GM23248 (cell line): ENCODE data around the gene SMPDL3B. TPM values are rescaled to one million over a fixed set of nuclear protein-coding genes. Genes with fewer than 3 reads are reported as not detected.

Experiments used
- DNase-seq: peaks from one replicate; pipeline ENCODE4 v3.0.0-alpha.2; 2015
- H2AFZ ChIP-seq: fragments of 200-600 bp; sonication (generic); 2 replicates; pipeline ENCODE4 v1.6.1; 2016; ENCODE audit warnings: antibody characterized with exemption
- H3F3A ChIP-seq: fragments of 200-600 bp; sonication (generic); 2 replicates; pipeline ENCODE4 v1.6.1; 2016; ENCODE audit warnings: mild to moderate bottlenecking, antibody characterized with exemption, mixed run types; ENCODE audit not compliant: insufficient read depth
- H3K27ac ChIP-seq: fragments of 200-600 bp; sonication (generic); 2 replicates; pipeline ENCODE4 v1.5.1; 2016; ENCODE audit warnings: mild to moderate bottlenecking
- H3K27me3 ChIP-seq: fragments of 200-600 bp; sonication (generic); replicated peaks from 2 replicates; pipeline ENCODE4 v1.6.1; 2016; ENCODE audit warnings: mild to moderate bottlenecking; ENCODE audit not compliant: insufficient read depth
- H3K36me3 ChIP-seq: fragments of 200-600 bp; sonication (generic); 2 replicates; pipeline ENCODE4 v1.6.1; 2016; ENCODE audit warnings: low read depth, mild to moderate bottlenecking
- H3K4me1 ChIP-seq: fragments of 200-600 bp; sonication (generic); 2 replicates; pipeline ENCODE4 v1.6.1; 2016; ENCODE audit warnings: mild to moderate bottlenecking; ENCODE audit not compliant: insufficient read depth
- H3K4me2 ChIP-seq: fragments of 200-600 bp; sonication (generic); one replicate; pipeline ENCODE4 v1.6.1; 2016; ENCODE audit warnings: mild to moderate bottlenecking; ENCODE audit not compliant: unreplicated experiment
- H3K4me3 ChIP-seq: fragments of 200-600 bp; sonication (generic); 2 replicates; pipeline ENCODE4 v1.5.1; 2016; ENCODE audit warnings: mild to moderate bottlenecking
- H3K79me2 ChIP-seq: fragments of 200-600 bp; sonication (generic); 2 replicates; pipeline ENCODE4 v1.6.1; 2016; ENCODE audit warnings: mild to moderate bottlenecking; ENCODE audit not compliant: insufficient read depth
- H3K9ac ChIP-seq: fragments of 200-600 bp; sonication (generic); 2 replicates; pipeline ENCODE4 v1.6.1; 2016; ENCODE audit warnings: mild to moderate bottlenecking
- H3K9me2 ChIP-seq: fragments of 200-600 bp; sonication (generic); 2 replicates; pipeline ENCODE4 v1.6.1; 2016; ENCODE audit warnings: mixed run types, mild to moderate bottlenecking, moderate library complexity; ENCODE audit not compliant: insufficient read depth
- H3K9me3 ChIP-seq: fragments of 200-600 bp; sonication (generic); one replicate; pipeline ENCODE4 v1.6.1; 2017; ENCODE audit warnings: low read depth
- H4K20me1 ChIP-seq: fragments of 200-600 bp; sonication (generic); 2 replicates; pipeline ENCODE4 v1.6.0; 2016; ENCODE audit not compliant: insufficient read depth
- EZH2 ChIP-seq: fragments of 200-600 bp; sonication (generic); IDR thresholded peaks from 2 replicates; pipeline ENCODE4 v1.6.1; 2018; ENCODE audit warnings: antibody characterized with exemption, mild to moderate bottlenecking; ENCODE audit not compliant: insufficient read depth, poor library complexity, severe bottlenecking
- EZH2phosphoT487 ChIP-seq: fragments of 200-600 bp; sonication (generic); IDR thresholded peaks from 2 replicates; pipeline ENCODE4 v1.6.1; 2018; ENCODE audit warnings: antibody characterized with exemption, moderate library complexity, mild to moderate bottlenecking, low read depth; ENCODE audit not compliant: insufficient read depth
- WGBS, 2 experiments: methylation state at CpG; one replicate each; pipeline ENCODE4 v1.1.6; 2015 to 2017; ENCODE audit warnings: low lambda C conversion rate in 2 of 2, low coverage in 1 of 2; ENCODE audit errors: missing lambda C conversion rate in 2 of 2; 5-methylcytosine and 5-hydroxymethylcytosine counted together
- in situ Hi-C: fragments of 300-500 bp; cut with MboI; formaldehyde crosslinking; loops from 2 replicates; pipeline ENCODE4 v1.15.0; 2020
- polyA plus RNA-seq: library from polyadenylated mRNA; unstranded; fragments of >200 nt; fragmentation: Nextera tagmentation; extraction: Ambion mirVana; gene quantifications from 2 replicates; pipeline ENCODE4 v1.2.1, GENCODE V29; 2016
- total RNA-seq: library from RNA; depleted of rRNA; stranded (reverse); fragments of >200 nt; shearing (Covaris generic); gene quantifications from 2 replicates; pipeline ENCODE4 v1.2.3, GENCODE V29; 2014

The SMPDL3B gene
- total and polyA plus RNA-seq, 2 experiments from 2014 or later, result not detected

- Histone ChIP-seq H3F3A (no peaks in the 10 kb centered on the region), H3K79me2 (no peaks in the 10 kb centered on the region), H3K9ac (no peak overlapping the region), H3K9me2 (no peaks in the 10 kb centered on the region), H3K4me2 (no peak overlapping the region), H3K36me3 (no peaks in the 10 kb centered on the region), H2AFZ (no peak overlapping the region), H3K4me1 (no peaks in the 10 kb centered on the region), H3K4me3 (no peak overlapping the region), H3K27ac (no peak overlapping the region), H3K27me3 (no peaks in the 10 kb centered on the region), H3K9me3 (no peaks in the 10 kb centered on the region), H4K20me1 (no peaks in the 10 kb centered on the region)
- in situ Hi-C loops, result no loop called here
- DNase-seq, result no peak
- TF ChIP-seq EZH2phosphoT487, result no peak
- TF ChIP-seq EZH2, result no peak
- 78 to 80% methylated on average over 9 of the region's 9 CpGs for WGBS, 2 experiments
Measured at GRCh38 chr1:27940870-27941560, 6.2 kb downstream of the SMPDL3B start.

DNA sequence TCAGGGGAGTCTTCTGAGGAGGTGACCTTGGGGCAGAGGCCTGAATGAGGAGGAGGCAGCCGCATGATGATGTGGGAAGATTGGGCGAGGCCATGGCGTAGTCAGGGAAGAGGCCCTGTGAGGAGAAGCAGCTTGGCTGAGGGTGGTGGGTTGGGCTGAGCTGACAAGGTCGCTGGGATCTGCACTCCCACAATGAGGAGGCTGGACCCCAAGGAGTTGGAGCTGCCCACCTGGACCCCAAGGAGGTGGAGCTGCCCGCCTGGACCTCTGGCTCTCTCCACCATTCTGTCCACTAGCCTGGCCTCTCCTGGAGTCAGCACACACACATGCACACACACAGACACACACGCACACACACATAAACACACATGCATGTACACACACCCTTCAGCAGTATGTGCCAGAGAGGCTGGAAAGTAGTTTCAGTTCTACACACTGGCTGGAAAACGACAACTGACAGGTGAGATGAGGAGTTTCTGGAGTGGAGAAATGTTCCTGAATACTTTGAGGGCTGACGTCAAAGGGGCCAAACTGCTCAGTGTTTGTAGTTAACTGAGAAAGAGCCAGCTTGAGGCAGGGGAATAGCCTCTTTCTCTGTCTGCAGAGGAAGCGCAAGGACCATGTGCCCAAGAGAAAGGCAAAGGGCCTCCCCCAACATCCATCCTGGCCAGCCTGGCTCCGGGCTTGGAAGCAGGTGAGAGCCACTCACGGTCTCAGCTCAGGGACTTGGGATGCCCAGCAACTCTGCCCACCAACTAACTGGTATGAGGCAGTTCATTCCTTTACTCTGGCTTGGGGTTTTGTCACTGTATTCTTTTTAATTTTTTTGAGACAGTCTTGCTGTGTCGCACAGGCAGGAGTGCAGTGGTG lies 7.1 kb downstream of the SMPDL3B start:
- H3K4me1 ChIP-seq, result no peaks in the 10 kb centered on the region
- H3F3A ChIP-seq, result no peaks in the 10 kb centered on the region
- H4K20me1 ChIP-seq, result no peaks in the 10 kb centered on the region
- no peaks in the 10 kb centered on the region for H3K9me2 ChIP-seq
- no peak overlapping the region for H3K4me2 ChIP-seq
- DNase-seq, result no peak
- TF ChIP-seq EZH2 (no peak), EZH2phosphoT487 (no peak)
- H3K27ac ChIP-seq, result no peak overlapping the region
- no peaks in the 10 kb centered on the region for H3K27me3 ChIP-seq
- H3K79me2 ChIP-seq, result no peaks in the 10 kb centered on the region
- 56 to 59% methylated on average over 11 to 12 of the region's 12 CpGs for WGBS, 2 experiments
- no peak overlapping the region for H3K9ac ChIP-seq
- no peaks in the 10 kb centered on the region for H3K9me3 ChIP-seq
- H3K36me3 ChIP-seq, result no peaks in the 10 kb centered on the region
- no peak overlapping the region for H2AFZ ChIP-seq
- in situ Hi-C loops, result no loop called here
- H3K4me3 ChIP-seq, result no peak overlapping the region

GRCh38 chr1:27945020-27945419 lies 10.2 kb downstream of the SMPDL3B start:
- no peaks in the 10 kb centered on the region for H4K20me1 ChIP-seq
- H3K4me2 ChIP-seq, result no peak overlapping the region
- no peaks in the 10 kb centered on the region for H3F3A ChIP-seq
- no peak overlapping the region for H3K9ac ChIP-seq
- no peak overlapping the region for H3K27ac ChIP-seq
- no peaks in the 10 kb centered on the region for H3K36me3 ChIP-seq
- H3K9me2 ChIP-seq, result no peaks in the 10 kb centered on the region
- no peak for DNase-seq
- no peak for TF ChIP-seq EZH2
- no peak for TF ChIP-seq EZH2phosphoT487
- no peaks in the 10 kb centered on the region for H3K79me2 ChIP-seq
- in situ Hi-C loops, result no loop called here
- H3K4me1 ChIP-seq, result no peaks in the 10 kb centered on the region
- H3K27me3 ChIP-seq, result no peaks in the 10 kb centered on the region
- H3K9me3 ChIP-seq, result no peaks in the 10 kb centered on the region
- H3K4me3 ChIP-seq, result no peak overlapping the region
- WGBS, 2 experiments, result 53 to 77% methylated on average over 5 of the region's 5 CpGs
- H2AFZ ChIP-seq, result no peak overlapping the region

DNA sequence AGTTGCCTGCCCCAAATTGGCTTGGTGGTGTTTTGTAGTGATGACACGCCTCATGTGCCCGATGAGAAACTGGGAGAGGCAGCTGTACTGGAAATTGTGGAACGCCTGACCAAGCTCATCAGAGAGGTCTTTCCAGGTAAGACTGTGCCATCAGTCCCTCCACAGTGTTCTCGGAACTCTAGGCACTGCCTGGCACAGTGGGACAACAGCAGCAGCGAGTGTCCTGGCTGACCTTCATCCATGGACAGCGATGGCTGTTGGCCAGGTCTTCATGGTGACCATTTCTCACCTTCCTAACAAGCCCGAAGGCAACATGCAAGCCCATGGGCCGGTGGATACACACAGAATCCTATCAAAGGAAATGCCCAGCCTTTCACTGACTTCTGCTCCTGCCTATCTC lies 14.2 kb downstream of the SMPDL3B start:
- H2AFZ ChIP-seq, result no peak overlapping the region
- H3K79me2 ChIP-seq, result no peaks in the 10 kb centered on the region
- H3K4me2 ChIP-seq, result no peak overlapping the region
- no peaks in the 10 kb centered on the region for H3K27me3 ChIP-seq
- 79 to 85% methylated on average over 8 of the region's 8 CpGs for WGBS, 2 experiments
- H3K9me3 ChIP-seq, result no peaks in the 10 kb centered on the region
- H3K27ac ChIP-seq, result no peak overlapping the region
- TF ChIP-seq EZH2phosphoT487 (no peak), EZH2 (no peak)
- no peaks in the 10 kb centered on the region for H4K20me1 ChIP-seq
- H3F3A ChIP-seq, result no peaks in the 10 kb centered on the region
- in situ Hi-C loops, result no loop called here
- H3K4me1 ChIP-seq, result no peaks in the 10 kb centered on the region
- no peaks in the 10 kb centered on the region for H3K9me2 ChIP-seq
- H3K9ac ChIP-seq, result no peak overlapping the region
- DNase-seq, result no peak
- H3K4me3 ChIP-seq, result no peak overlapping the region
- no peaks in the 10 kb centered on the region for H3K36me3 ChIP-seq
